MCF 10A (cell line): Measurements from ENCODE around the gene PRKN. TPM values are rescaled to one million over a fixed set of nuclear protein-coding genes. Genes with fewer than 3 reads are reported as not detected.

ENCODE experiments used
- BruUV-seq: library from RNA; stranded (reverse); fragments of 400-500 nt; replicated peaks from 2 replicates; lab custom pipeline; 2021; lab: Mats Ljungman, UMichigan
- CTCF ChIA-PET: fragments of 300-600 bp; sonication (Branson Sonifier 250); formaldehyde crosslinking; extraction: SDS; loops from one replicate; lab custom pipeline; 2021; ENCODE audit warnings: antibody characterized with exemption, inconsistent platforms; lab: Yijun Ruan, JAX
- POLR2A ChIA-PET: fragments of 300-600, 350-650 bp; sonication (Branson Sonifier 250); formaldehyde crosslinking; extraction: SDS; loops from one replicate; lab custom pipeline; 2020; ENCODE audit warnings: antibody characterized with exemption, inconsistent platforms; lab: Yijun Ruan, JAX
- DNase-seq: peaks from one replicate; pipeline ENCODE4 v3.0.0-alpha.2; 2018; ENCODE audit not compliant: unreplicated experiment
- H3K27ac Mint-ChIP-seq: one replicate; pipeline ENCODE4 v1.8.0; 2022; ENCODE audit warnings: mild to moderate bottlenecking, low read depth, mixed read lengths; ENCODE audit not compliant: unreplicated experiment
- H3K27me3 Mint-ChIP-seq: one replicate; pipeline ENCODE4 v1.8.0; 2022; ENCODE audit warnings: mixed read lengths; ENCODE audit not compliant: insufficient read depth, unreplicated experiment
- H3K36me3 Mint-ChIP-seq: one replicate; pipeline ENCODE4 v1.8.0; 2022; ENCODE audit warnings: mild to moderate bottlenecking, moderate library complexity, mixed read lengths; ENCODE audit not compliant: insufficient read depth, unreplicated experiment
- H3K4me1 Mint-ChIP-seq: one replicate; pipeline ENCODE4 v1.8.0; 2022; ENCODE audit warnings: mixed read lengths; ENCODE audit not compliant: insufficient read depth, unreplicated experiment
- H3K4me3 Mint-ChIP-seq: one replicate; pipeline ENCODE4 v1.8.0; 2022; ENCODE audit warnings: mild to moderate bottlenecking, moderate library complexity, mixed read lengths; ENCODE audit not compliant: unreplicated experiment
- H3K9me3 Mint-ChIP-seq: one replicate; pipeline ENCODE4 v1.8.0; 2022; ENCODE audit warnings: mixed read lengths; ENCODE audit not compliant: unreplicated experiment
- intact Hi-C: fragments of 100-400 bp; cut with micrococcal nuclease; formaldehyde crosslinking; loops from 2 replicates; pipeline ENCODE4 v1.14.1; 2022
- total RNA-seq: library from RNA; stranded (reverse); gene quantifications from 2 replicates; pipeline ENCODE4 v1.2.3, GENCODE V29; 2022
- TF ChIP-seq, protein P1 (sequence below): fragments of 200-600 bp; IDR thresholded peaks from one replicate; pipeline ENCODE4 v1.8.0; 2022; ENCODE audit warnings: antibody characterized with exemption, mild to moderate bottlenecking; ENCODE audit not compliant: unreplicated experiment

The PRKN gene
- total RNA-seq, 1 experiment from 2014 or later = 2.5 TPM

DNA sequence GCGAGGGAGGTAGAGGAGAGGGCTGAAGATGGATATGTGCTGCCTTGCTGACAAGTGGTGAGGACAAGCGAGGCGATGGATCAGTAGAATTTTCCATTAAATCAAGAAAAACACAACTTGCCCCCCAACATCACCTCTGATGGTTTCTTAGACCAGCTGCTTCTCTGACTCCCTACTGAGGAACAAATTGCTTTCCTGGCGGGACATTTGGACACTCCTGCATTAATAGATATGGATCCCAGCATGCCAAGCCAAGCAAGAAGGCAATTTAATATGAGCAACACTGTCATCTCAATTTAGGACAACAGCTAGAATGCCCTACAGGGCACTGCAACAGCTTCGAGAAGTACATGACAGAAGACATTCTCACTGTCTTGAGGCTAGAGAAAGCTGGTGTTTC lies 1205.3 kb downstream of the PRKN start:
- Mint-ChIP-seq H3K9me3 (no peaks in the 10 kb centered on the region), H3K27ac (no peak overlapping the region), H3K36me3 (no peaks in the 10 kb centered on the region), H3K4me1 (no peaks in the 10 kb centered on the region), H3K27me3 (no peaks in the 10 kb centered on the region), H3K4me3 (no peak overlapping the region)
- no TSS peak for BruUV-seq
- ChIA-PET POLR2A (no interaction called here), CTCF (no interaction called here)
- intact Hi-C loops = no loop called here
- DNase-seq = no peak
- TF ChIP-seq, protein P1, sequence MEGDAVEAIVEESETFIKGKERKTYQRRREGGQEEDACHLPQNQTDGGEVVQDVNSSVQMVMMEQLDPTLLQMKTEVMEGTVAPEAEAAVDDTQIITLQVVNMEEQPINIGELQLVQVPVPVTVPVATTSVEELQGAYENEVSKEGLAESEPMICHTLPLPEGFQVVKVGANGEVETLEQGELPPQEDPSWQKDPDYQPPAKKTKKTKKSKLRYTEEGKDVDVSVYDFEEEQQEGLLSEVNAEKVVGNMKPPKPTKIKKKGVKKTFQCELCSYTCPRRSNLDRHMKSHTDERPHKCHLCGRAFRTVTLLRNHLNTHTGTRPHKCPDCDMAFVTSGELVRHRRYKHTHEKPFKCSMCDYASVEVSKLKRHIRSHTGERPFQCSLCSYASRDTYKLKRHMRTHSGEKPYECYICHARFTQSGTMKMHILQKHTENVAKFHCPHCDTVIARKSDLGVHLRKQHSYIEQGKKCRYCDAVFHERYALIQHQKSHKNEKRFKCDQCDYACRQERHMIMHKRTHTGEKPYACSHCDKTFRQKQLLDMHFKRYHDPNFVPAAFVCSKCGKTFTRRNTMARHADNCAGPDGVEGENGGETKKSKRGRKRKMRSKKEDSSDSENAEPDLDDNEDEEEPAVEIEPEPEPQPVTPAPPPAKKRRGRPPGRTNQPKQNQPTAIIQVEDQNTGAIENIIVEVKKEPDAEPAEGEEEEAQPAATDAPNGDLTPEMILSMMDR = no peak

DNA sequence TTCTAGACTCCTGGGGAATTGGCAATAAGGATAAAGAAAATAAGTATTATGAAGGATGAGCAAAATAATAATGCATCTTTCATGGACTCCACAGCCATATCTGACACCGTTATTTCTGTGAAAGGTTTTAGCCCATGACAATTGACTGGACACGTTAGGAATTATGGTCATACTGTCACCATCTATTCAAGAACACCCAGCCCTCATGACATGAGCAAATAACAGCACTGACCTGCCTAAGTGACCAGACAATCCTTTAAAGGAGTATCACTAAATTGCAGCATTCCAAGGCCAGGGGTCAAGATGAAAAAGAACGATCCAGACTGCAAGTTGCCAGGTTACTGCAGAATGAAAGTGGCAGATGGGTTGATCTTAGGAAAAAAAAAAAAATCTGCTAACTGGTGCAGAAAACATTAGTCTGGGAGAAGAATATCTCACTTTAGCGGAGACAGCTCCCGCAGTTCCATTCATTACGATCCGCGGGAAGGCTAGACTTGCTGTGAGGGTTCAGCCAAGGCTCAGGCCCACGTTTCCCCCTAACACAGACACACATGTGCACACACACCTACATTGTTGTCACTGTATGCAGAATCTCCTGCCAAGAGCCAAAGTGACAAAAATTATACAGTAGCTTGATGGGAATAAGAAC lies 1216.0 kb downstream of the PRKN start:
- POLR2A ChIA-PET = interaction anchor here (0.6 kb wide), 1 partner anchor 17 kb away, joined by 3 read pairs; no protein-coding TSS in a partner anchor
- H3K4me3 Mint-ChIP-seq = no peak overlapping the region
- no peaks in the 10 kb centered on the region for H3K4me1 Mint-ChIP-seq
- no peak overlapping the region for H3K27ac Mint-ChIP-seq
- TF ChIP-seq, protein P1 = no peak
- DNase-seq = no peak
- no peaks in the 10 kb centered on the region for H3K27me3 Mint-ChIP-seq
- no peaks in the 10 kb centered on the region for H3K36me3 Mint-ChIP-seq
- H3K9me3 Mint-ChIP-seq = no peaks in the 10 kb centered on the region
- intact Hi-C loops = no loop called here
- CTCF ChIA-PET = interaction anchor here (0.5 kb wide), 1 partner anchor 108 kb away, joined by 4 read pairs; no protein-coding TSS in a partner anchor
- no TSS peak for BruUV-seq

DNA sequence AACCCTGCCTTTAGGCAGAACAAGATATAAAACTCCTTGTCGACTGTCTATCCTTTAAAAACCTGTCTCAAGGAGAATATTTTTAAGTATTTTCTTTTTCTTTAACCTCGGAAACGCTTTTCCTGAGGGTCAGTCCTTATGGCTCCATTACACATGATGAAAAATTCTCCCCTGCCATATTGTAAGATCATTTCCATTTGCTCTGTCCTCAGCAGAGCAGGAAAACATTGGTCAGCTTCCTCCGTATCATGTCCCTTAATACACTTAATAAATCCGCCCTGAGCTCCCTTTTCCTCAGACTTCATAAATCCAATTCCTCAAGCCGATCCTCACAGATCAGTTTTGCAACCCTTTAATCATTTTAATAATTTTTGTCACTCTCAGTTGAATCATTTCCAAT lies 1219.2 kb downstream of the PRKN start:
- TF ChIP-seq, protein P1 = no peak
- BruUV-seq = no TSS peak
- ChIA-PET POLR2A (interaction anchor here (0.6 kb wide), 1 partner anchor 87 kb away, joined by 3 read pairs; no protein-coding TSS in a partner anchor), CTCF (interaction anchor here (0.6 kb wide), 2 partner anchors 444 to 456 kb away, joined by 3 to 5 read pairs; no protein-coding TSS in a partner anchor)
- H3K9me3 Mint-ChIP-seq = no peaks in the 10 kb centered on the region
- no peaks in the 10 kb centered on the region for H3K4me1 Mint-ChIP-seq
- H3K27ac Mint-ChIP-seq = no peak overlapping the region
- H3K4me3 Mint-ChIP-seq = no peak overlapping the region
- H3K36me3 Mint-ChIP-seq = no peaks in the 10 kb centered on the region
- DNase-seq = no peak
- intact Hi-C loops = no loop called here
- H3K27me3 Mint-ChIP-seq = no peaks in the 10 kb centered on the region

DNA sequence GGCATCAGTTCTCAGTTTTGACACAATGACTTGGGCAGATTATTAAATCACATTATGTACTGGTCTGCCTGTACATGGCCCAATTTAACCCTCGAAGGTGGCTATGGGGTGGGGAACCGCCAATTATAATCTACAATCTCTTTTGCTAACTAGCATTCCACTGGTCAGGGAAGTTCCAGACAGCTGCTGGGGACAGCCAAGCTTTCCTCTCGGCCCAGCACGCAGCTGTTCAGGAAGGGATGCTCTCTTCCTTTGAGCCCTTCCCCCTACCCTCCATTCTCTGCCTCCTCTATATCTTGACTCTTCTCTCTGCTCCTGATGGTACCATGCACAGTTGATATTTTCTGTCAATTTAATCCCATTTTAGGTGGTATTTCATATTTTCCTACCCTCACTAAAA lies 1220.2 kb downstream of the PRKN start:
- intact Hi-C loops = no loop called here
- BruUV-seq = no TSS peak
- Mint-ChIP-seq H3K36me3 (no peaks in the 10 kb centered on the region), H3K27me3 (no peaks in the 10 kb centered on the region), H3K4me3 (no peak overlapping the region), H3K9me3 (no peaks in the 10 kb centered on the region), H3K27ac (no peak overlapping the region), H3K4me1 (no peaks in the 10 kb centered on the region)
- ChIA-PET POLR2A (no interaction called here), CTCF (interaction anchor here (0.5 kb wide), 1 partner anchor 1884 kb away, joined by 3 read pairs; no protein-coding TSS in a partner anchor)
- DNase-seq = no peak
- TF ChIP-seq, protein P1 = no peak
